Prostate gland (tissue), 2 donors: Measurements from ENCODE around the gene FXYD6. TPM values are rescaled to one million over a fixed set of nuclear protein-coding genes. Genes with fewer than 3 reads are reported as not detected.

Experiments
- DNase-seq: peaks from one replicate; pipeline ENCODE4 v3.0.0-alpha.2; 2019; ENCODE audit warnings: low spot score
- H3K27ac ChIP-seq, 2 donors: fragments of 200-600 bp; sonication (generic); 2 replicates each; pipeline ENCODE4 v1.5.1; 2017 to 2019
- H3K27me3 ChIP-seq: fragments of 200-600 bp; sonication (generic); replicated peaks from 2 replicates; pipeline ENCODE4 v1.5.1; 2019; ENCODE audit not compliant: insufficient read depth
- H3K36me3 ChIP-seq, 2 donors: fragments of 200-600 bp; sonication (generic); 1 replicate in 1 of 2; 2 replicates in 1 of 2; pipeline versions ENCODE4 v1.5.1 to v1.8.1; 2017 to 2019
- H3K4me1 ChIP-seq: fragments of 200-600 bp; sonication (generic); replicated peaks from 2 replicates; pipeline ENCODE4 v1.5.1; 2019
- H3K4me3 ChIP-seq, 2 donors: fragments of 200-600 bp; sonication (generic); 2 replicates each; pipeline ENCODE4 v1.5.1; 2017 to 2019
- H3K9me3 ChIP-seq: fragments of 200-600 bp; sonication (generic); 2 replicates; pipeline ENCODE4 v1.5.1; 2017
- CTCF ChIP-seq, 4 experiments: fragments of 200-600 bp in 2 of 4; fragments of 450-650 bp in 2 of 4; sonication (generic) in 2 of 4; IDR thresholded peaks; 1 replicate in 3 of 4; 2 replicates in 1 of 4; pipeline ENCODE4 v1.5.1; 2016 to 2019; ENCODE audit warnings: antibody characterized with exemption in 4 of 4, mild to moderate bottlenecking in 2 of 4, moderate library complexity in 2 of 4
- POLR2A ChIP-seq: fragments of 450-650 bp; IDR thresholded peaks from one replicate; pipeline ENCODE4 v1.6.1; 2016; ENCODE audit warnings: antibody characterized with exemption, mild to moderate bottlenecking
- POLR2AphosphoS5 ChIP-seq: sonication (generic); formaldehyde crosslinking; IDR thresholded peaks from one replicate; pipeline ENCODE4 v1.6.1; 2017; ENCODE audit warnings: antibody characterized with exemption
- WGBS: methylation state at CpG from one replicate; pipeline ENCODE4 v1.1.5; 2018; 5-methylcytosine and 5-hydroxymethylcytosine counted together
- intact Hi-C: fragments of 100-400 bp; cut with DNase I; formaldehyde crosslinking; loops from one replicate; pipeline ENCODE4 v1.14.2; 2022
- total RNA-seq, 2 donors: library from RNA; depleted of rRNA; stranded (reverse); fragments of >200 nt; gene quantifications; one replicate each; pipeline ENCODE4 v1.1.0, GENCODE V29; 2016

The FXYD6 gene
- total RNA-seq, 2 donors from 2014 or later, result 29.6 to 366 TPM

- no peak for DNase-seq
- no peaks in the 10 kb centered on the region for H3K9me3 ChIP-seq
- H3K27me3 ChIP-seq, result no peaks in the 10 kb centered on the region
- TF ChIP-seq POLR2AphosphoS5 (no peak), POLR2A (no peak), CTCF (IDR thresholded peaks at IDR 0.05) (no peak)
- no peak overlapping the region for H3K4me3 ChIP-seq
- H3K36me3 ChIP-seq, result no peaks in the 10 kb centered on the region
- 95% methylated on average over 4 of the region's 4 CpGs for WGBS
- H3K4me1 ChIP-seq, result no peaks in the 10 kb centered on the region
- no peak overlapping the region for H3K27ac ChIP-seq
- intact Hi-C loops, result no loop called here
These were observed 46.8 kb upstream of the FXYD6 start for GRCh38 chr11:117923275-117923674.

GRCh38 chr11:117921893-117922292, 45.4 kb upstream of the FXYD6 start:
- H3K4me1 ChIP-seq, result no peaks in the 10 kb centered on the region

DNA sequence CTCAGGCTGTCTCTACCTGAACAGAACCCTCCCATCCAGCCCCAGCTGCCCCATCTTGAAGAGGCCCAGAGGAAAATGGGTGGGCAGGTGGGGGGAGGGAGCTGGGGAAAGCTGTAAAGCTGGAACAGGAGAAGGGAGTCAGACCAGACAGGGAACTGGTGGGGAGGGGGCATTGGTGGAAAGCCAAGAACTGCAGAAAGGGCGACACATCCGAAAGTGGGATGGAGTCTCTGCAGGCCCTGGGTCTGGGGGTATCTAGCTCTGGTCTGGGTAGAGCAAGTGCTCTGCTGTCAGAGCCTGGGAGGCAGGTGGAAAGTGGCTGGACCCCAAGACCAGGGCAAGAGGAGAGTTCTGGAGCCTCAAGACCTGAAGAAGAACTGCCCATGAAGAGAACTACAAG, 45.0 kb upstream of the FXYD6 start:
- Histone ChIP-seq H3K27ac (no peak overlapping the region), H3K4me1 (no peaks in the 10 kb centered on the region), H3K36me3 (no peaks in the 10 kb centered on the region), H3K4me3 (no peak overlapping the region), H3K9me3 (no peaks in the 10 kb centered on the region), H3K27me3 (no peaks in the 10 kb centered on the region)
- intact Hi-C loops, result no loop called here
- TF ChIP-seq POLR2A (no peak), POLR2AphosphoS5 (no peak)
- DNase-seq, result no peak
- WGBS, result 86% methylated on average over 2 of the region's 2 CpGs

More at GRCh38 chr11:117921893-117922292, 45.4 kb upstream of the FXYD6 start:
- no peaks in the 10 kb centered on the region for H3K27me3 ChIP-seq
- DNase-seq, result no peak
- 100% methylated on average over 5 of the region's 5 CpGs for WGBS
- TF ChIP-seq CTCF (IDR thresholded peaks at IDR 0.05), result no peak
- TF ChIP-seq POLR2A, result no peak
- no peak for TF ChIP-seq POLR2AphosphoS5
- no peak overlapping the region for H3K4me3 ChIP-seq
- no peak overlapping the region for H3K27ac ChIP-seq
- intact Hi-C loops, result no loop called here
- H3K9me3 ChIP-seq, result no peaks in the 10 kb centered on the region
- no peaks in the 10 kb centered on the region for H3K36me3 ChIP-seq

GRCh38 chr11:117919781-117920221, 43.3 kb upstream of the FXYD6 start:
- Histone ChIP-seq H3K27me3 (no peaks in the 10 kb centered on the region), H3K27ac (no peak overlapping the region), H3K9me3 (no peaks in the 10 kb centered on the region), H3K4me1 (no peaks in the 10 kb centered on the region), H3K4me3 (no peak overlapping the region), H3K36me3 (no peaks in the 10 kb centered on the region)
- intact Hi-C loops, result no loop called here
- 95% methylated on average over 4 of the region's 4 CpGs for WGBS
- DNase-seq, result no peak
- TF ChIP-seq POLR2A, result no peak
- no peak for TF ChIP-seq CTCF (IDR thresholded peaks at IDR 0.05)
- TF ChIP-seq POLR2AphosphoS5, result no peak

- no peak for TF ChIP-seq POLR2A
- no peak for TF ChIP-seq CTCF (IDR thresholded peaks at IDR 0.05)
- no peak for TF ChIP-seq POLR2AphosphoS5
- no peaks in the 10 kb centered on the region for H3K9me3 ChIP-seq
- H3K4me1 ChIP-seq, result no peaks in the 10 kb centered on the region
- 12% methylated on average over 4 of the region's 4 CpGs for WGBS
- H3K36me3 ChIP-seq, result no peaks in the 10 kb centered on the region
- no peak overlapping the region for H3K27ac ChIP-seq
- no peak overlapping the region for H3K4me3 ChIP-seq
- H3K27me3 ChIP-seq, result no peaks in the 10 kb centered on the region
- DNase-seq, result no peak
- intact Hi-C loops, result no loop called here
These were observed 42.9 kb upstream of the FXYD6 start for GRCh38 chr11:117919341-117919740.
